ENCODE results near the gene ERGIC1.

DNA sequence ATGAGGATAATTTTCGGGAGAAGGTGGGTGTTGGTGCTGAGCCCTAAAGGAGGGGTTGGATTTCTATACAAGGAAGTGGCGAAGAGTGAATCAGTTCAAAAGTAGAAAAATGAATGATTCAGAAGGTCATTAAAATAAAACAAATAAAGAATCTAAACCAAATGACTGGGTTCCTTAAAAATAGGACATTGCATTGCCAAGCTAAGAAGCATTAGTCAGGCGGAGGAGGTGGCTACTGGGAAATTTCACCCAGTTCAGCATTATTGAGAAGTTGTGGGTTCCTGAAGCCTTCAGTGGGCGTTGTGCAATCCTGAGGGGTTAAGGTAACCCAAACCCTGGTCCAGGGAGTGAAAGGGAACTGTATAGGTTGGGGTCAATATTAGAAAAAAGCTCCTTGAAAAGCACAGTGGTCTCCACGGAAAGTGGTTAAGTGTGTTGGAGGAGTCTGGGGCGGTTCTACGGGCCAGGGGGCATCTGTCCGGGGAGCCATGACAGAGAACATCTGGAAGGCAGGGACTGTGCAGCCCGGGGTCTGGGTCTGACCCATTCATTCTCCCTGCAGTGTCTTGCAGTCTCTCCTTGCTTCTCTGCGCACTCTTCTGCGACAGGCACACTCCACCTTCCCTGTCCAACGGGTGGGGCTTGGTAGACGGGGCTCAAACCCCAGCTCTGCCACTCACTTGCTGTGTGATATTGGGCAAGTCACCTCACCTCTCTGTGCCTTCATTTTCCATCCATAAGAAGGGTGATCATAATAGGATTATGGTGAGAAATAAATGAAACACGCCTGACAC, 35.4 kb upstream of the ERGIC1 start:
- TF ChIP-seq, protein P1, sequence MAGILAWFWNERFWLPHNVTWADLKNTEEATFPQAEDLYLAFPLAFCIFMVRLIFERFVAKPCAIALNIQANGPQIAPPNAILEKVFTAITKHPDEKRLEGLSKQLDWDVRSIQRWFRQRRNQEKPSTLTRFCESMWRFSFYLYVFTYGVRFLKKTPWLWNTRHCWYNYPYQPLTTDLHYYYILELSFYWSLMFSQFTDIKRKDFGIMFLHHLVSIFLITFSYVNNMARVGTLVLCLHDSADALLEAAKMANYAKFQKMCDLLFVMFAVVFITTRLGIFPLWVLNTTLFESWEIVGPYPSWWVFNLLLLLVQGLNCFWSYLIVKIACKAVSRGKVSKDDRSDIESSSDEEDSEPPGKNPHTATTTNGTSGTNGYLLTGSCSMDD (CRISPR knock-in tag; IDR thresholded peaks at IDR 0.05): no peak
- TF ChIP-seq, protein P2, sequence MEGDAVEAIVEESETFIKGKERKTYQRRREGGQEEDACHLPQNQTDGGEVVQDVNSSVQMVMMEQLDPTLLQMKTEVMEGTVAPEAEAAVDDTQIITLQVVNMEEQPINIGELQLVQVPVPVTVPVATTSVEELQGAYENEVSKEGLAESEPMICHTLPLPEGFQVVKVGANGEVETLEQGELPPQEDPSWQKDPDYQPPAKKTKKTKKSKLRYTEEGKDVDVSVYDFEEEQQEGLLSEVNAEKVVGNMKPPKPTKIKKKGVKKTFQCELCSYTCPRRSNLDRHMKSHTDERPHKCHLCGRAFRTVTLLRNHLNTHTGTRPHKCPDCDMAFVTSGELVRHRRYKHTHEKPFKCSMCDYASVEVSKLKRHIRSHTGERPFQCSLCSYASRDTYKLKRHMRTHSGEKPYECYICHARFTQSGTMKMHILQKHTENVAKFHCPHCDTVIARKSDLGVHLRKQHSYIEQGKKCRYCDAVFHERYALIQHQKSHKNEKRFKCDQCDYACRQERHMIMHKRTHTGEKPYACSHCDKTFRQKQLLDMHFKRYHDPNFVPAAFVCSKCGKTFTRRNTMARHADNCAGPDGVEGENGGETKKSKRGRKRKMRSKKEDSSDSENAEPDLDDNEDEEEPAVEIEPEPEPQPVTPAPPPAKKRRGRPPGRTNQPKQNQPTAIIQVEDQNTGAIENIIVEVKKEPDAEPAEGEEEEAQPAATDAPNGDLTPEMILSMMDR (CRISPR knock-in tag; IDR thresholded peaks at IDR 0.05): no peak
- TF ChIP-seq, protein P3, sequence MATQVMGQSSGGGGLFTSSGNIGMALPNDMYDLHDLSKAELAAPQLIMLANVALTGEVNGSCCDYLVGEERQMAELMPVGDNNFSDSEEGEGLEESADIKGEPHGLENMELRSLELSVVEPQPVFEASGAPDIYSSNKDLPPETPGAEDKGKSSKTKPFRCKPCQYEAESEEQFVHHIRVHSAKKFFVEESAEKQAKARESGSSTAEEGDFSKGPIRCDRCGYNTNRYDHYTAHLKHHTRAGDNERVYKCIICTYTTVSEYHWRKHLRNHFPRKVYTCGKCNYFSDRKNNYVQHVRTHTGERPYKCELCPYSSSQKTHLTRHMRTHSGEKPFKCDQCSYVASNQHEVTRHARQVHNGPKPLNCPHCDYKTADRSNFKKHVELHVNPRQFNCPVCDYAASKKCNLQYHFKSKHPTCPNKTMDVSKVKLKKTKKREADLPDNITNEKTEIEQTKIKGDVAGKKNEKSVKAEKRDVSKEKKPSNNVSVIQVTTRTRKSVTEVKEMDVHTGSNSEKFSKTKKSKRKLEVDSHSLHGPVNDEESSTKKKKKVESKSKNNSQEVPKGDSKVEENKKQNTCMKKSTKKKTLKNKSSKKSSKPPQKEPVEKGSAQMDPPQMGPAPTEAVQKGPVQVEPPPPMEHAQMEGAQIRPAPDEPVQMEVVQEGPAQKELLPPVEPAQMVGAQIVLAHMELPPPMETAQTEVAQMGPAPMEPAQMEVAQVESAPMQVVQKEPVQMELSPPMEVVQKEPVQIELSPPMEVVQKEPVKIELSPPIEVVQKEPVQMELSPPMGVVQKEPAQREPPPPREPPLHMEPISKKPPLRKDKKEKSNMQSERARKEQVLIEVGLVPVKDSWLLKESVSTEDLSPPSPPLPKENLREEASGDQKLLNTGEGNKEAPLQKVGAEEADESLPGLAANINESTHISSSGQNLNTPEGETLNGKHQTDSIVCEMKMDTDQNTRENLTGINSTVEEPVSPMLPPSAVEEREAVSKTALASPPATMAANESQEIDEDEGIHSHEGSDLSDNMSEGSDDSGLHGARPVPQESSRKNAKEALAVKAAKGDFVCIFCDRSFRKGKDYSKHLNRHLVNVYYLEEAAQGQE (IDR thresholded peaks at IDR 0.05; ENCODE audit: borderline replicate concordance in 1 of 2, low read depth in 1 of 2, low read length in 2 of 2): no peak
- TF ChIP-seq MATR3 (CRISPR knock-in tag; IDR thresholded peaks at IDR 0.05): no peak
